Measurements from ENCODE around the gene TRIM2. TPM values are rescaled to one million over a fixed set of nuclear protein-coding genes. Genes with fewer than 3 reads are reported as not detected.

The TRIM2 gene
- total RNA-seq, 2 donors from 2014 or later: 54.5 to 70.4 TPM

DNA sequence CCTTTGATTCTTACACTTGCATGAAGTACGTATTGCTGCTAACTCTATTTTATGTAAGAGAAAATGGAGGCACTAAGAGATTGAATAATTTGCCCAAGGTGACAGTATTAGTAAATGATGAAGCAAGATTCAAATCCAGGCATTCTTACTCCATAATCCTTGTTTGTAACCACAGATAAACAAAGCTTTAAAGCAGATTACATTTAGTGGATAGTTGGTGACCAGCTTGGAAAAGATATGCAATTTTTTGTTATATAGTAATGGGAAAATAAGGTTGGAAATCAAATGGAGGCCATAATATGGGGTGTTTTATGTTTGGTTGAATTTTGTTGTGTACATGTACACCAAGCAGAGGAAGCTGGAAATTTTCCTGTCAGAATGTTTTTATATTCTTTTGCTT lies 171.1 kb downstream of the TRIM2 start:
- Histone ChIP-seq H3K9me3 (no peaks in the 10 kb centered on the region), H3K4me3 (no peak overlapping the region), H3K27ac (no peak overlapping the region), H3K4me1 (replicated peaks) (no peaks in the 10 kb centered on the region), H3K36me3 (no peaks in the 10 kb centered on the region), H3K27me3 (replicated peaks; ENCODE audit: insufficient read depth) (no peaks in the 10 kb centered on the region)
- DNase-seq (ENCODE audit: low spot score): no peak
- TF ChIP-seq POLR2A (IDR thresholded peaks at IDR 0.05) (no peak), POLR2AphosphoS5 (IDR thresholded peaks at IDR 0.05) (no peak)
- TF ChIP-seq, protein P1, sequence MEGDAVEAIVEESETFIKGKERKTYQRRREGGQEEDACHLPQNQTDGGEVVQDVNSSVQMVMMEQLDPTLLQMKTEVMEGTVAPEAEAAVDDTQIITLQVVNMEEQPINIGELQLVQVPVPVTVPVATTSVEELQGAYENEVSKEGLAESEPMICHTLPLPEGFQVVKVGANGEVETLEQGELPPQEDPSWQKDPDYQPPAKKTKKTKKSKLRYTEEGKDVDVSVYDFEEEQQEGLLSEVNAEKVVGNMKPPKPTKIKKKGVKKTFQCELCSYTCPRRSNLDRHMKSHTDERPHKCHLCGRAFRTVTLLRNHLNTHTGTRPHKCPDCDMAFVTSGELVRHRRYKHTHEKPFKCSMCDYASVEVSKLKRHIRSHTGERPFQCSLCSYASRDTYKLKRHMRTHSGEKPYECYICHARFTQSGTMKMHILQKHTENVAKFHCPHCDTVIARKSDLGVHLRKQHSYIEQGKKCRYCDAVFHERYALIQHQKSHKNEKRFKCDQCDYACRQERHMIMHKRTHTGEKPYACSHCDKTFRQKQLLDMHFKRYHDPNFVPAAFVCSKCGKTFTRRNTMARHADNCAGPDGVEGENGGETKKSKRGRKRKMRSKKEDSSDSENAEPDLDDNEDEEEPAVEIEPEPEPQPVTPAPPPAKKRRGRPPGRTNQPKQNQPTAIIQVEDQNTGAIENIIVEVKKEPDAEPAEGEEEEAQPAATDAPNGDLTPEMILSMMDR (IDR thresholded peaks at IDR 0.05): no peak
- intact Hi-C loops (cut with DNase I): no loop called here
- WGBS: 91% methylated on average over 1 of the region's 1 CpG

DNA sequence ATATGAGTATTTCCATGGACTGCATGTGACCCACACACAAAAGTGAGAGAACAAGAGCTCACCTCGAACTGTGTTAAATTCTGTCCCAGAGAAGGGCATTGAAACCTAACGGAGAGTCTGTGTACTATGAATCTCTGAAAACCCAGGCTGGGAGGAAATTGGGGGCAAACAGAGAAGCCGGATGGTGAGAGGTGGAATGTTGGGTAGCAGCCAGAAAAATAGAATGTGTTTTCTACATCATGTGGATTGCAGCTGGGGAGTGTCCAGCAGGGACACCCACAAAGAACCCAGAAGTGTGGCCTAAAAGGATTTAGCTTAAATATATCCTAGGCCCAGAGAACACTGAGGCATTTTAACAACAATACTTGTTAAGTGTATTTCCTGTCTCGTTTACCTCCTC lies 178.9 kb downstream of the TRIM2 start:
- Histone ChIP-seq H3K9me3 (no peaks in the 10 kb centered on the region), H3K36me3 (no peaks in the 10 kb centered on the region), H3K4me1 (replicated peaks) (no peaks in the 10 kb centered on the region), H3K27ac (no peak overlapping the region), H3K4me3 (no peak overlapping the region), H3K27me3 (replicated peaks; ENCODE audit: insufficient read depth) (no peaks in the 10 kb centered on the region)
- no peak for DNase-seq (ENCODE audit: low spot score)
- WGBS: 82% methylated on average over 4 of the region's 4 CpGs
- TF ChIP-seq POLR2AphosphoS5 (IDR thresholded peaks at IDR 0.05): no peak
- TF ChIP-seq, protein P1 (IDR thresholded peaks at IDR 0.05): no peak
- TF ChIP-seq POLR2A (IDR thresholded peaks at IDR 0.05): no peak
- intact Hi-C loops (cut with DNase I): no loop called here

- intact Hi-C loops (cut with DNase I): no loop called here
- H3K36me3 ChIP-seq: no peaks in the 10 kb centered on the region
- DNase-seq (ENCODE audit: low spot score): no peak
- H3K27me3 ChIP-seq (replicated peaks; ENCODE audit: insufficient read depth): no peaks in the 10 kb centered on the region
- H3K9me3 ChIP-seq: no peaks in the 10 kb centered on the region
- no peak overlapping the region for H3K4me3 ChIP-seq
- 100% methylated on average over 1 of the region's 1 CpG for WGBS
- H3K27ac ChIP-seq: no peak overlapping the region
- H3K4me1 ChIP-seq (replicated peaks): no peaks in the 10 kb centered on the region
- TF ChIP-seq POLR2AphosphoS5 (IDR thresholded peaks at IDR 0.05) (no peak), POLR2A (IDR thresholded peaks at IDR 0.05) (no peak)
Observed at GRCh38 chr4:153384160-153384559, 179.9 kb downstream of the TRIM2 start.

- DNase-seq (ENCODE audit: low spot score): no peak
- intact Hi-C loops (cut with DNase I): no loop called here
- no peaks in the 10 kb centered on the region for H3K27me3 ChIP-seq (replicated peaks; ENCODE audit: insufficient read depth)
- TF ChIP-seq POLR2AphosphoS5 (IDR thresholded peaks at IDR 0.05): no peak
- TF ChIP-seq, protein P1 (IDR thresholded peaks at IDR 0.05): no peak
- no peak for TF ChIP-seq POLR2A (IDR thresholded peaks at IDR 0.05)
- 77% methylated on average over 2 of the region's 2 CpGs for WGBS
- H3K9me3 ChIP-seq: no peaks in the 10 kb centered on the region
- H3K4me3 ChIP-seq: no peak overlapping the region
- no peaks in the 10 kb centered on the region for H3K36me3 ChIP-seq
- no peaks in the 10 kb centered on the region for H3K4me1 ChIP-seq (replicated peaks)
- no peak overlapping the region for H3K27ac ChIP-seq
Observed at GRCh38 chr4:153385784-153386183, 181.5 kb downstream of the TRIM2 start.

- TF ChIP-seq POLR2A (IDR thresholded peaks at IDR 0.05): no peak
- no peak for TF ChIP-seq POLR2AphosphoS5 (IDR thresholded peaks at IDR 0.05)
- TF ChIP-seq, protein P1 (IDR thresholded peaks at IDR 0.05): no peak
- H3K4me1 ChIP-seq (replicated peaks): no peaks in the 10 kb centered on the region
- no peaks in the 10 kb centered on the region for H3K36me3 ChIP-seq
- DNase-seq (ENCODE audit: low spot score): no peak
- no peak overlapping the region for H3K27ac ChIP-seq
- H3K27me3 ChIP-seq (replicated peaks; ENCODE audit: insufficient read depth): no peaks in the 10 kb centered on the region
- no peaks in the 10 kb centered on the region for H3K9me3 ChIP-seq
- no peak overlapping the region for H3K4me3 ChIP-seq
- 95% methylated on average over 4 of the region's 4 CpGs for WGBS
- intact Hi-C loops (cut with DNase I): no loop called here
Observed at GRCh38 chr4:153387981-153388380, 183.7 kb downstream of the TRIM2 start.

Small RNA genes within 50 kb of the gene (small RNA-seq; reads per million reads assigned to genes)
- gene RF00019 (0 reads per million in 2 donors), gene RN7SL419P (0 reads per million in 2 donors), gene RNU6-1196P (0 reads per million in 2 donors)

Other genes starting within 250 kb of the TRIM2 start
- gene MND1, start 140.2 kb downstream of the TRIM2 start, total RNA-seq: 1 to 10 TPM in 1 of 2 donors, not detected in 1; 7.9 TPM

All from prostate gland (tissue), 2 donors.